ENCODE data around the gene LZTR1. TPM values are rescaled to one million over a fixed set of nuclear protein-coding genes. Genes with fewer than 3 reads are reported as not detected.

Gene LZTR1
- total and polyA plus RNA-seq, 10 of the 15 experiments (the other 5 are each of a cell fraction or from before 2014, with no cell fraction given): 0.82 to 50.3 (median 19.3) TPM

- in situ Hi-C loops (cut with MboI): no loop called here
- no peak overlapping the region for H3K9ac ChIP-seq (ENCODE audit: control insufficient read depth, insufficient read depth, low read length)
- TF ChIP-seq RBBP5 (conservative IDR thresholded peaks at IDR 0.05): no peak
- no peak for TF ChIP-seq BCL11A (IDR thresholded peaks at IDR 0.05; ENCODE audit: low read depth, low read length)
- no peak for TF ChIP-seq PAX8 (IDR thresholded peaks at IDR 0.05)
- no peak for TF ChIP-seq CHD2 (IDR thresholded peaks at IDR 0.05; ENCODE audit: borderline replicate concordance, low read depth, low read length)
- TF ChIP-seq KLF5 (IDR thresholded peaks at IDR 0.05; ENCODE audit: partially characterized antibody): no peak
- no peak for TF ChIP-seq RUNX3 (IDR thresholded peaks at IDR 0.05; ENCODE audit: low read length)
- TF ChIP-seq ZNF274 (IDR thresholded peaks at IDR 0.05; ENCODE audit: insufficient read depth, insufficient read length): no peak
- TF ChIP-seq, protein P1, sequence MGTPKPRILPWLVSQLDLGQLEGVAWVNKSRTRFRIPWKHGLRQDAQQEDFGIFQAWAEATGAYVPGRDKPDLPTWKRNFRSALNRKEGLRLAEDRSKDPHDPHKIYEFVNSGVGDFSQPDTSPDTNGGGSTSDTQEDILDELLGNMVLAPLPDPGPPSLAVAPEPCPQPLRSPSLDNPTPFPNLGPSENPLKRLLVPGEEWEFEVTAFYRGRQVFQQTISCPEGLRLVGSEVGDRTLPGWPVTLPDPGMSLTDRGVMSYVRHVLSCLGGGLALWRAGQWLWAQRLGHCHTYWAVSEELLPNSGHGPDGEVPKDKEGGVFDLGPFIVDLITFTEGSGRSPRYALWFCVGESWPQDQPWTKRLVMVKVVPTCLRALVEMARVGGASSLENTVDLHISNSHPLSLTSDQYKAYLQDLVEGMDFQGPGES (IDR thresholded peaks at IDR 0.05): no peak
- no peak for TF ChIP-seq TCF3 (IDR thresholded peaks at IDR 0.05; ENCODE audit: borderline replicate concordance, insufficient read depth, low read depth, low read length)
- no peak for TF ChIP-seq CBX5 (IDR thresholded peaks at IDR 0.05; ENCODE audit: low read depth)
- no peak for TF ChIP-seq ZNF384 (IDR thresholded peaks at IDR 0.05; ENCODE audit: borderline replicate concordance, low read depth, low read length)
- no peak for TF ChIP-seq IKZF1 (conservative IDR thresholded peaks at IDR 0.05)
- TF ChIP-seq, protein P2, sequence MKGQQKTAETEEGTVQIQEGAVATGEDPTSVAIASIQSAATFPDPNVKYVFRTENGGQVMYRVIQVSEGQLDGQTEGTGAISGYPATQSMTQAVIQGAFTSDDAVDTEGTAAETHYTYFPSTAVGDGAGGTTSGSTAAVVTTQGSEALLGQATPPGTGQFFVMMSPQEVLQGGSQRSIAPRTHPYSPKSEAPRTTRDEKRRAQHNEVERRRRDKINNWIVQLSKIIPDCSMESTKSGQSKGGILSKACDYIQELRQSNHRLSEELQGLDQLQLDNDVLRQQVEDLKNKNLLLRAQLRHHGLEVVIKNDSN (IDR thresholded peaks at IDR 0.05; ENCODE audit: borderline replicate concordance, extremely low read length, insufficient read depth, low read depth, low read length): no peak
- no peak for TF ChIP-seq NFXL1 (IDR thresholded peaks at IDR 0.05; ENCODE audit: borderline replicate concordance)
- TF ChIP-seq, protein P3, sequence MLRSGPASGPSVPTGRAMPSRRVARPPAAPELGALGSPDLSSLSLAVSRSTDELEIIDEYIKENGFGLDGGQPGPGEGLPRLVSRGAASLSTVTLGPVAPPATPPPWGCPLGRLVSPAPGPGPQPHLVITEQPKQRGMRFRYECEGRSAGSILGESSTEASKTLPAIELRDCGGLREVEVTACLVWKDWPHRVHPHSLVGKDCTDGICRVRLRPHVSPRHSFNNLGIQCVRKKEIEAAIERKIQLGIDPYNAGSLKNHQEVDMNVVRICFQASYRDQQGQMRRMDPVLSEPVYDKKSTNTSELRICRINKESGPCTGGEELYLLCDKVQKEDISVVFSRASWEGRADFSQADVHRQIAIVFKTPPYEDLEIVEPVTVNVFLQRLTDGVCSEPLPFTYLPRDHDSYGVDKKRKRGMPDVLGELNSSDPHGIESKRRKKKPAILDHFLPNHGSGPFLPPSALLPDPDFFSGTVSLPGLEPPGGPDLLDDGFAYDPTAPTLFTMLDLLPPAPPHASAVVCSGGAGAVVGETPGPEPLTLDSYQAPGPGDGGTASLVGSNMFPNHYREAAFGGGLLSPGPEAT (IDR thresholded peaks at IDR 0.05; ENCODE audit: low read depth): no peak
- TF ChIP-seq CUX1 (IDR thresholded peaks at IDR 0.05; ENCODE audit: insufficient replicate concordance, low read depth, low read length): no peak
These were observed 6.4 kb upstream of the LZTR1 start for GRCh38 chr22:20975541-20976290.

More at GRCh38 chr22:20975541-20976290, 6.4 kb upstream of the LZTR1 start:
- ChIA-PET POLR2A (no interaction called here), RAD21 (ENCODE audit: unreplicated experiment) (no interaction called here), SMC1A (ENCODE audit: uncharacterized antibody, unreplicated experiment) (no interaction called here), CTCF (no interaction called here)
- DNase-seq (ENCODE audit: low read depth, low spot score): no peak
- ATAC-seq: no peak
- no peaks in the 10 kb centered on the region for H3K4me1 ChIP-seq (ENCODE audit: control insufficient read depth, insufficient read depth, low read length)
- no peaks in the 10 kb centered on the region for H3K27me3 ChIP-seq (replicated peaks in 1 of 2; ENCODE audit: control insufficient read depth in 2 of 2, insufficient read depth in 2 of 2, low read length in 1 of 2)
- H3K27ac ChIP-seq (ENCODE audit: control insufficient read depth, insufficient read depth): no peak overlapping the region
- H3K36me3 ChIP-seq (ENCODE audit: control insufficient read depth in 2 of 2, insufficient read depth in 2 of 2, low read length in 1 of 2): no peaks in the 10 kb centered on the region
- no peak for FAIRE-seq
- H3K9me3 ChIP-seq (replicated peaks; ENCODE audit: control insufficient read depth, insufficient read depth, low read length): peaks cover 6% of the 10 kb centered on the region; the same call in 2 of the 3 replicates
- intact Hi-C loops (cut with micrococcal nuclease; ENCODE audit: unreplicated experiment): no loop called here
- H2AFZ ChIP-seq (ENCODE audit: control insufficient read depth, low read depth, low read length): no peak overlapping the region
- no peaks in the 10 kb centered on the region for H4K20me1 ChIP-seq (ENCODE audit: control insufficient read depth, insufficient read depth)
- H3K4me2 ChIP-seq (ENCODE audit: control insufficient read depth, insufficient read depth): no peak overlapping the region
- no peaks in the 10 kb centered on the region for H3K79me2 ChIP-seq (ENCODE audit: control insufficient read depth, insufficient read depth, low read length)
- no TSS peak for BruUV-seq (replicated peaks)
- H3K4me3 ChIP-seq: no peak overlapping the region
- 36% methylated on average over 14 of the region's 14 CpGs for WGBS (ENCODE audit: insufficient coverage, insufficient replicate concordance, low lambda C conversion rate, missing lambda C conversion rate)
